ENCODE results near the gene PANX2.

DNA sequence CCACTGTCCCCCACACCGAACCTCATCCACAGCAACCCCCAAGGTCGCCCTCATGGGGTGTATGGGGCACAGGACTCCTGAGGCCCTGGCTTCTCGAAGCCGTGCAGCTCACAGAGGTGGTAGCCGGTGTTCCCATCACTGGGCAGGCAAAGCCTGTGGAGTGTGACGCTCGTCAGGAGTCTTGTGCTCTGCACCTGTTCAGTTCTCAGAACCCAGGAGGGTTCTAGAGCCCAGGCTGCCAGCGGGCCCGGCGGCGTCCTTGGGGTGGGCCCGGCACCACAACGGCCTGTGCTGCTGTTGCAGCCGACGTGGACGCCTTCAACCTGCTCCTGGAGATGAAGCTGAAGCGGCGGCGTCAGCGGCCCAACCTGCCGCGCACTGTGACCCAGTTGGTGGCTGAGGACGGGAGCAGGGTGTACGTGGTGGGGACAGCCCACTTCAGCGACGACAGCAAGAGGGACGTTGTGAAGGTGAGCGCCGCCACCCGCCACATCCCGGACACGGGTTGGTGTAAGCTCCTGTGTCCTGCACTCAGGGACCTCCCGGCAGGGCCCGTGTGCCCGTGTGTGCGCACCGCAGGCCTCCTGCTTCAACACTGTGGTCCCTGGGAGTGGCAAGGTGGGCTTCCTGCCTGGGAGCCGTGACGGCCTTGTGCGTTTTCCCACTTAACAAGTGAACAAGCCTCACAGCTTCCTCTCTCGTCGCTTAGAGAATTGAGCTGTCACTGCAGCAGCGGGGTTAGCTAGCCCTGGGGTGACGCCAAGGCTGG is 23.7 kb downstream of the PANX2 start:
- TF ChIP-seq, protein P1, sequence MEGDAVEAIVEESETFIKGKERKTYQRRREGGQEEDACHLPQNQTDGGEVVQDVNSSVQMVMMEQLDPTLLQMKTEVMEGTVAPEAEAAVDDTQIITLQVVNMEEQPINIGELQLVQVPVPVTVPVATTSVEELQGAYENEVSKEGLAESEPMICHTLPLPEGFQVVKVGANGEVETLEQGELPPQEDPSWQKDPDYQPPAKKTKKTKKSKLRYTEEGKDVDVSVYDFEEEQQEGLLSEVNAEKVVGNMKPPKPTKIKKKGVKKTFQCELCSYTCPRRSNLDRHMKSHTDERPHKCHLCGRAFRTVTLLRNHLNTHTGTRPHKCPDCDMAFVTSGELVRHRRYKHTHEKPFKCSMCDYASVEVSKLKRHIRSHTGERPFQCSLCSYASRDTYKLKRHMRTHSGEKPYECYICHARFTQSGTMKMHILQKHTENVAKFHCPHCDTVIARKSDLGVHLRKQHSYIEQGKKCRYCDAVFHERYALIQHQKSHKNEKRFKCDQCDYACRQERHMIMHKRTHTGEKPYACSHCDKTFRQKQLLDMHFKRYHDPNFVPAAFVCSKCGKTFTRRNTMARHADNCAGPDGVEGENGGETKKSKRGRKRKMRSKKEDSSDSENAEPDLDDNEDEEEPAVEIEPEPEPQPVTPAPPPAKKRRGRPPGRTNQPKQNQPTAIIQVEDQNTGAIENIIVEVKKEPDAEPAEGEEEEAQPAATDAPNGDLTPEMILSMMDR (conservative IDR thresholded peaks at IDR 0.05; ENCODE audit: low read length): no peak
- no peak for TF ChIP-seq EZH2phosphoT487 (IDR thresholded peaks at IDR 0.05; ENCODE audit: borderline replicate concordance, low read depth, low read length)

All from OCI-LY7 (cell line).